GM18868 (cell line): ENCODE measurements around the gene C6orf89.
A peak's percentile ranks its signal among the peaks of the same experiment; 100 is the strongest.

Experiments
- ATAC-seq: cut with Tn5 transposase; IDR thresholded peaks from one replicate; pipeline ENCODE4 v1.9.1; 2021; ENCODE audit warnings: mild to moderate bottlenecking, moderate library complexity; ENCODE audit not compliant: unreplicated experiment

The C6orf89 gene

GRCh38 chr6:36885461-36886401 lies at the start of gene C6orf89:
Gene C6orf89 (plus strand): TSS chr6:36885952. CDS start chr6:36899445, 13,493 bp downstream.
- ATAC-seq = peak; percentile 97

GRCh38 chr6:36836111-36837021 lies 49.4 kb upstream of the C6orf89 start:
- no peak for ATAC-seq

- ATAC-seq = no peak
Measured at GRCh38 chr6:36837022-36837339, 48.8 kb upstream of the C6orf89 start.

- no peak for ATAC-seq
Measured at GRCh38 chr6:36837686-36838085, 48.1 kb upstream of the C6orf89 start.

GRCh38 chr6:36838896-36839748 lies 46.6 kb upstream of the C6orf89 start, which contains the start of gene CPNE5:
Gene CPNE5 (minus strand): TSS chr6:36839444. CDS start chr6:36839377, 67 bp downstream.
- ATAC-seq = no peak

- no peak for ATAC-seq
Measured at GRCh38 chr6:36839749-36840431, 45.9 kb upstream of the C6orf89 start.

GRCh38 chr6:36840432-36841403 lies 45.0 kb upstream of the C6orf89 start:
- no peak for ATAC-seq

- no peak for ATAC-seq
Measured at GRCh38 chr6:36841756-36842155, 44.0 kb upstream of the C6orf89 start.

GRCh38 chr6:36843170-36843569 lies 42.6 kb upstream of the C6orf89 start:
- no peak for ATAC-seq

- no peak for ATAC-seq
Measured at GRCh38 chr6:36844232-36845170, 41.3 kb upstream of the C6orf89 start.

- no peak for ATAC-seq
Measured at GRCh38 chr6:36845233-36845632, 40.5 kb upstream of the C6orf89 start.

- ATAC-seq = no peak
Measured at GRCh38 chr6:36847152-36847551, 38.6 kb upstream of the C6orf89 start.

- no peak for ATAC-seq
Measured at GRCh38 chr6:36847991-36848390, 37.8 kb upstream of the C6orf89 start.

- ATAC-seq = no peak
Measured at GRCh38 chr6:36848658-36849441, 36.9 kb upstream of the C6orf89 start.

GRCh38 chr6:36850021-36850420 lies 35.7 kb upstream of the C6orf89 start:
- ATAC-seq = no peak

GRCh38 chr6:36851149-36851614 lies 34.6 kb upstream of the C6orf89 start:
- ATAC-seq = no peak

- no peak for ATAC-seq
Measured at GRCh38 chr6:36851626-36852025, 34.1 kb upstream of the C6orf89 start.
